Measurements from ENCODE around the gene PPM1B.
"Not testable (repeated sequence)": the region's sequence is repeated elsewhere in the genome, so short reads cannot be mapped to it uniquely, and the experiment has no call there.

The PPM1B gene

GRCh38 chr2:44242904-44243303, 74.2 kb downstream of the PPM1B start:
- peak in 6 of 42 donors; percentile 12 to 56 (median 35) for DNase-seq
- intact Hi-C loops (cut with DNase I) = loop anchor here (5.0 to 10.0 kb wide), 3 partner anchors 49 to 158 kb away; partner anchors contain the start of gene PPM1B

GRCh38 chr2:44244135-44244871, 75.6 kb downstream of the PPM1B start:
- DNase-seq = peak; percentile 18 to 86 (median 65)

GRCh38 chr2:44245083-44245861, 76.6 kb downstream of the PPM1B start:
- intact Hi-C loops (cut with DNase I) = loop anchor here (10.0 kb wide), 2 partner anchors 80 to 160 kb away; partner anchors contain the start of gene PPM1B
- peak in 1 of 42 donors; percentile 25 for DNase-seq

More at GRCh38 chr2:44244135-44244871, 75.6 kb downstream of the PPM1B start:
- intact Hi-C loops (cut with DNase I) = loop anchor here (5.0 to 10.0 kb wide), 3 partner anchors 48 to 160 kb away; partner anchors contain the start of gene PPM1B

GRCh38 chr2:44246436-44246835, 77.8 kb downstream of the PPM1B start:
- no peak for DNase-seq

GRCh38 chr2:44246840-44247369, 78.2 kb downstream of the PPM1B start:
- no peak for DNase-seq
- intact Hi-C loops (cut with DNase I) = loop anchor here (10.0 kb wide), 2 partner anchors 82 to 162 kb away; partner anchors contain the start of gene PPM1B

More at GRCh38 chr2:44246436-44246835, 77.8 kb downstream of the PPM1B start:
- intact Hi-C loops (cut with DNase I) = loop anchor here (10.0 kb wide), 2 partner anchors 82 to 162 kb away; partner anchors contain the start of gene PPM1B

DNA sequence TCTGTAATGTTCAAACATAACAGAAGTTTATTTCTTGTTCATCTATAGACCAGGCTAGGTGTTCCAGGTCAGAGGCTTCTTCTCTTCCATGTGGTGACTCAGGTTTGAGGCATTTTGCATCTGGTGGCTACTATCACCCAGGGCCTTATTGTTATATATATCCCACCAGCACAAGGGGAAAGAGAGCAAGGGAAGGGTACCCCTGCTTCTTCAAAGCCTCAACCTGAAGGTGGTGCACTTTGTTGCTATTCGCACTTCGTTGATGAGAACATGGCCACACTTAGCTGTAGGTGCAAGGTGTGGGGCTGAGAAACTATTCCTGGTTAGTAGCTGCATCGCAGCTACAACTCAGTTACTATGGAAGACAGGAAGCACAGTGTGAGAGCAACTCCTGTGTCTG, 79.2 kb downstream of the PPM1B start:
- intact Hi-C loops (cut with DNase I) = loop anchor here (10.0 kb wide), 2 partner anchors 83 to 163 kb away; partner anchors contain the start of gene PPM1B

DNA sequence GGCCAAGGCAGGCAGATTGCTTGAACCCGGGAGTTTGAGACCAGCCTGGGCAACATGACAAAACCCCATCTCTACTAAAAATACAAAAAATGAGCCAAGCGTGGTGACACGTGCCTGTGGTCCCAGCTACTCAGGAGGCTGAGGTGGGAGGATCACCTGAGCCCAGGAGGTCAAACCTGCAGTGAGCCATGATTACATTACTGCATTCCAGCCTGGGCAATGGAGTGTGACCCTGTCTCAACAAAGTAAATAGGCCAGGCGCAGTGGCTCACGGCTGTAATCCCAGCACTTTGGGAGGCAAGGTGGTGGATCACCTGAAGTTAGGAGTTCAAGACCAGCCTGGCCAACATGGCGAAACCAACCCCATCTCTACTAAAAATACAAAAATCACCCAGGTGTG, 80.6 kb downstream of the PPM1B start:
- intact Hi-C loops (cut with DNase I) = loop anchor here (10.0 kb wide), 2 partner anchors 84 to 164 kb away; partner anchors contain the start of gene PPM1B
- DNase-seq = not testable (repeated sequence)

More for the DNA sequence above, 79.2 kb downstream of the PPM1B start:
- DNase-seq = no peak

DNA sequence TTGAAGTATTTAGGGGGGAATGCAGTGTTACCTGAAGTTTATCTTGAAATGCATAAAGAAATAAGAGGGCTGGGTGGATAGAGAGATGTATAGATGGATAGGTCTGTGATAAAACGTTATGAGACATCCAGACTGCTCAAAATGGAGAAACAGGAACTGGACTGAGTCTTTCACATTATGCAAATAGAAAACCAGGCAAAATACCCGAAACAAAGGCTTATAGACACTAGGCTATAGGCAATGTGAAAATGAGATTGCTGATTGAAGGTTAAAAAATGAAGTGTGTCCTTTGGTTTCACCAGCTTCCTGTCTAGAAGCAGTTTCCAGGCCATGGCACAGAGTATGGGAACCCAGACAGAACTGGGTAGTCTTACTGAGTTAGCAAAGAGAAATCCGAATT, 81.7 kb downstream of the PPM1B start:
- intact Hi-C loops (cut with DNase I) = no loop called here

GRCh38 chr2:44254023-44254422, 85.3 kb downstream of the PPM1B start:
- DNase-seq = no peak
- intact Hi-C loops (cut with DNase I) = no loop called here

More for the DNA sequence above, 81.7 kb downstream of the PPM1B start:
- no peak for DNase-seq

DNA sequence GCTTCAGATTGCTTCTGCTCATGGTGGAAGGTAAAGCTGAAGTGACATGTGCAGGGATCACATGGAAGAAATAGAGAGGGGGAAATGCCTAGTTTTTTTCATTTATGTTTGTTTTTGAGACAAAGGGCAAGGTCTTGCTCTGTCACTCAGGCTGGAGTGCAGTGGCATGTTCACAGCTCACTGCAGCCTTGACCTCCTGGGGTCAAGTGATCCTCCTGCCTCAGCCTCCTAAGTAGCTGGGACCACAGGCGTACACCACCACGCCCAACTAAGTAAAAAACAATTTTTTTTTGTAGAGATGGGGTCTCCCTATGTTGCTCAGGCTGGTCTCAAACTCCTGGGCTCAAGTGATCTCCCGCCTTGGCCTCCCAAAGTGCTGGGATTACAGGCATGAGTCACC, 87.0 kb downstream of the PPM1B start:
- DNase-seq; intact Hi-C loops (cut with DNase I): not testable (repeated sequence)

DNA sequence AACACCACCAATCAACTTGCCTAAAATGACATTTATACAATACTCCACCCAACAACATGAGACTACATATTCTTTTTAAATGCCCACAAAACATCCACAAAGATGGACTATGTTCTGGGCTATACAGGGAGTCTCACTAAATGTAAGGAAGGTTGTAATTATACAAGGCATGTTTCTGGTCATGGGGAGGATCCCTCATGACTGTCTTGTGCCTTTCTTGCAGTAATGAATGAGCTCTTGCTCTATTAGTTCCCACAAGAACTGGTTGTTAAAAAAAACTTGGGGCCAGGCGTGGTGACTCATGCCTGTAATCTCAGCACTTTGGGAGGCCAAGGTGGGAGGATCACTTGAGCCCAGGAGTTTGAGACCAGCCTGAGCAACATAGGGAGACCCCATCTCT, 89.1 kb downstream of the PPM1B start:
- intact Hi-C loops (cut with DNase I); DNase-seq: not testable (repeated sequence)

GRCh38 chr2:44267269-44267795, 98.7 kb downstream of the PPM1B start:
- no peak for DNase-seq
- intact Hi-C loops (cut with DNase I) = no loop called here

DNA sequence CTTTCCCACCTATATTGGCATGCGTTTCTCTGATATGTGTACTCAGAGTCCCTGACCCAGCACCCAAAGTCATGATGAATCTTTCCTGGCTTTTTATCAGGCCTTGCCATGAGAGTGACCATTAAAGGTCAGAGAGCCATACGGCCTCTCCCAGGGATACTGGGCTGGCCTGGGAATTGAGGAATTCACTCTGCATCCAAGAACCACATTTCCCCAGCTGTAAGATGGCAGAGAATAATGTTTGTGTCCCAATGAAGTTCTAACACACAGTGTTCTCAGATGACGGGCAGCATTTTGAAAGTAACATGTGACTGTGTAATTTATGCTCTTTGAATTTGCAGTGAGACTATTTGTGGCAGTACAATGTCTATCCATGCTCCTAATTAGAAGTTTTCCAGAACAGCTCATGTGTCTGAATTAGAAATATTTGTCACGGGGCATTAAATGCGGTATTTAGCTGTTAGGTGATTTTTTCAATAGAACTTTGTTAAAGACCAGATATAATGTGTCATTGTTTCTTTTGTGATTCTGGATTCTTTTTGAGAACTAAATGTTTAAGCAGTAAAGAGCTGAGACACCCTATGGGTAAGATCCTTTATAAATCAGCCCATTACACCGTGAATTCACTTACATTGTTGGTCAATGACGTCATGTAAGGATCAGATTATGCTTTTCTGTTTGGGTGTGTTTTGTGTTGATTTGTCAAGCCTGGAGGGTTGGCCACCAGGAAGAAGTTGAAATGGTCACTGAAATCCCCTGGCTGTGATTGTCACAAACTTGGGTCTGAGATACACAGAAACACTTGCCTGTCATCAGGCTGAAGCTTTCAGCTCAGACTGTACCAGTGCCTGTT, 99.3 kb downstream of the PPM1B start:
- peak in 5 of 42 donors; percentile 21 to 72 (median 25) for DNase-seq
- intact Hi-C loops (cut with DNase I) = no loop called here

GRCh38 chr2:44269831-44270230, 101.2 kb downstream of the PPM1B start:
- intact Hi-C loops (cut with DNase I) = no loop called here

GRCh38 chr2:44271296-44271695, 102.6 kb downstream of the PPM1B start:
- no peak for DNase-seq
- intact Hi-C loops (cut with DNase I) = no loop called here

More at GRCh38 chr2:44269831-44270230, 101.2 kb downstream of the PPM1B start:
- peak in 22 of 42 donors; percentile 11 to 74 (median 36) for DNase-seq

GRCh38 chr2:44273076-44273475, 104.4 kb downstream of the PPM1B start:
- DNase-seq = no peak
- intact Hi-C loops (cut with DNase I) = no loop called here

DNA sequence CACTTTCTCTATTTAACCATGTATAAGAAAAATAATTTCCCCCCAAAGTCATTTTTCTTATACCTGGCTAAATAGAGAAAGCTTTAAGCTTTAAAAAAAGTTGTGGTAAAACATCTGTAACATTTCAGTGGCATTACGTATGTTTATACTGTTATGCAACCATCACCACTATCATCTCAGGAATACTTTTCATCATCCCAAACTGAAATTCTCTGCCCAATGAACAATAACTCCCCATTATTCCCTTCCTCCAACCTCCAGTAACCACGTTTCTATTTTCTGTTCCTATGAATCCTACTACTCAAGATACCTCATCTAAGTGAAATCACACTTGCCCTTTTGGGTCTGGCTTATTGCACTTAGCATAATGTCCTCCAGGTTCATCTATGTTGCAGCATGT, 104.9 kb downstream of the PPM1B start:
- intact Hi-C loops (cut with DNase I) = no loop called here
- no peak for DNase-seq

DNA sequence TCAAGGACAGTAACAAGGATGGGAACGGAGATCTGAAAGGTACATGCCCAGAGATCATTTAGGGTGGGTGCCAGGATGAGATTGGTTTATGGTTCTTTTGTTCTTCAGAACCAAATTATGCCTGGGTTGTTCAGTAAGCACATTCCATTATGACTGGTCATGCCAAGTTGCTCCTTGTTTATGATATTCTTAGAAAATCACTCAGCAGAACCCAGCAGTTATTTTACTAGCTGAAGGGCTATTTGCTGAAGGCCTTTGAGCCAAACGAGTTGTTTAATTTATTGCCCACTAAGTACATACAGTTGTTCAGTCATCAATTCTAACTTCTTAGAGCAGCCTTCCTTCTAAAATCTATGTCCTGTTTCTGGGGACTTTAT, 107.2 kb downstream of the PPM1B start:
- DNase-seq = no peak
- intact Hi-C loops (cut with DNase I) = no loop called here

All from head of caudate nucleus (tissue), 42 donors.